Occipital lobe (tissue), 2 donors: ENCODE measurements around the gene CDH8. TPM values are rescaled to one million over a fixed set of nuclear protein-coding genes. Genes with fewer than 3 reads are reported as not detected.
"Not testable (repeated sequence)": the region's sequence is repeated elsewhere in the genome, so short reads cannot be mapped to it uniquely, and the experiment has no call there.

ENCODE experiments used
- DNase-seq: peaks from one replicate; lab custom pipeline; 2025; lab: John Stamatoyannopoulos, UW
- total RNA-seq: library from RNA; depleted of rRNA; stranded (reverse); fragments of >200 nt; gene quantifications from one replicate; pipeline ENCODE4 v1.2.3, GENCODE V29; 2014

CDH8 gene
- total RNA-seq, 1 donor from 2014 or later, result 53.7 TPM

DNA sequence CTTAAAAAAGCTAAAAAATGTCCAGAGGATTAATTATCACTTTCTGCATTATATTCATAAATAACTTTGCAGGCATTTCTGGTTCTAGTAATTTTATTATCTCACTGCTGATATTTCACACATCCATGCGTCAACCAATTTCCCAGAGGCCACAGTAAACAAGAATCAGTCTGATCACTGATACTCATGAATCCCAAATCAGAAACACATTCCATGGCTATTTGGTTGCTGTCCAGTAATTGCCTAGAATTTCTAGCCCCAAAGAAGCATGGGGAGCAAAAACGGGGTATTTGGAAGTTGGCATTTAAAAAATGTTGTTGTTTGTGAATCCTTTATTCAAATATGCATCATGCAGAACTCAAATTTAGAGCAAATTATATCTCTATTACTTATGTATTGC is 244.8 kb downstream of the CDH8 start:
- no peak for DNase-seq

DNA sequence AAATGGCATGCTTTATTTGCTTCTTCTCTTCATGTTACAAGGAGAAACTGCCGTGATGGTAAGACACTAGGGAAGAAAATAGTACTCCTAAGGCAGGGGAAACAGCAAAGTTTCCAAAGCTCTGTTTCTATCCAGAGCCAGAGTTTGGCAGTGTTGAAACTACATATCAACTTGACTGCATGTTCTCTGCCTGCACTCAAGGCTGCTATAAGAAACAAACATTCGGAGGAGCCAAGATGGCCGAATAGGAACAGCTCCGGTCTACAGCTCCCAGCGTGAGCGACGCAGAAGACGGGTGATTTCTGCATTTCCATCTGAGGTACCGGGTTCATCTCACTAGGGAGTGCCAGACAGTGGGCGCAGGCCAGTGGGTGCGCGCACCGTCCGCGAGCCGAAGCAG is 254.4 kb downstream of the CDH8 start:
- not testable (repeated sequence) for DNase-seq

DNA sequence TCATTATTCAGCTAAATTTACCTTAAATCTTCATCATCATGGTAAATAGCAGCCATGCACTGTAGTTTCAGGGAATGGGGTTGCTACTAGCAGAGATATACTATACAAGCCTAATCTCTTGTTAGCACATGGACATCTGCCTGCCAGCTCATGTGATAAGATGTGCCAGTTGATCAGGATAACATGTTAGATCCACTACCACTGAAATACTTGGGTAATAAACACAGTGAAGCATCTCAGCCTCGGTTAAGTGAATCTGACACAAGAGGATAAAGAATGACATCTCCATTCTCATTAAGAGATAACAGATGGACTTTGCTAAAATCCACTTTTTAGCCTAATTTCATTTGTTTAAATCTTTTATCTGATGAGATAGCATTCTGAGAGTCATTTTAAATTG is 256.1 kb downstream of the CDH8 start:
- no peak for DNase-seq

DNA sequence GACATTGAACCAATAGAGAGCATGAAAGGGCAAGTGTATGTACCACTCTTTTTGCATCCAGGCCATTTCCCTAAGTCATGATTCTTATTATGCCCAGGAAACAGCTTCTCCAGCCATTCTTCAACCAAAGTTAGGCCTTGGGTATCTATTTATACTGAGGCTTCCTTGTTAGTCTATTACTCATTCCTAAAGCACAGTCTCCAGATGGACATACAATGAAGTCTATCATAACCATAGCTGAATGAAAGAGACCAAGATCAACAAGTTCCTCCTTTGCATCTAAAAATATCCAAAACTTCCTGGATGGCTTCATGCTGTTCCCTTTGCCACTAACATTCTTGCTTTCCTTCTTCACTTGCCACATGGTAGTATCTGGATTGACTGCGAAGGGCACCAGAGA is 265.9 kb downstream of the CDH8 start:
- DNase-seq, result no peak

DNA sequence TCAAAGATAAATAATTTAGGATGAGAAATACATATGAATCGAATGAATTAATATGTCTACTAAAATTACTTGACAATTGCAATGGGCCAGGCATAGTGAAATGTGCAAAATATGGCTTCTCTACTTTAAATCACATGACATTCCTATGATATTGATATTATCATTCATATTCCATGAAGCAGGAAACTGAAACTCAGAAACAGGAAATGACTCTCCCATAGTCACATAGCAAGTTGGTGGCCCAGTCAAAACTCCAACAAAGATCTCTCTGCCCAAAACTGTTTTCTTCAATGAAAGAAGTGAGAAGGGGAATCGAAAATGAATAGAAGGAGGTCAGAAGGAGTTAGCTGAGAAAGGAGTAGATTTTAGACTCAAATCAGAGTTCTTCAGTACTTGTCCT is 272.2 kb downstream of the CDH8 start:
- DNase-seq, result no peak

DNA sequence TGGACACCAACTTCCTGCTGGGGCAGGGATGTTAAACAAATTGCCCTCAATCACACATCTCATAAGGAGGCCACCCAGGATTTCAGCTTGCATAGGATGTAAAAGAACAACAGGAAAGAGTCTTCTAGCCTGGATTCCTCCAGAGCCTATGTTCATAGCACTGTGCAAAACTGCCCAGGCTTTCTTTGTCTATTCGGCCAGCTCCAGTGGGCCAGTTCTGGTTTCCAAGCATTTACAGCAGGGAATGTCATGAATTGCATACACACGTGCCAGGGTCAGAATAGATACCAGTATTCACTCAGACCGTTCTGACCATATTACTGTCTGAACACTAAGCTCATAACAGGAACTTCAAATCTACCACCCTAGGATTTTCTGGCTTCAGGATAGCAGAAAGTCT is 273.2 kb downstream of the CDH8 start:
- DNase-seq, result no peak

DNA sequence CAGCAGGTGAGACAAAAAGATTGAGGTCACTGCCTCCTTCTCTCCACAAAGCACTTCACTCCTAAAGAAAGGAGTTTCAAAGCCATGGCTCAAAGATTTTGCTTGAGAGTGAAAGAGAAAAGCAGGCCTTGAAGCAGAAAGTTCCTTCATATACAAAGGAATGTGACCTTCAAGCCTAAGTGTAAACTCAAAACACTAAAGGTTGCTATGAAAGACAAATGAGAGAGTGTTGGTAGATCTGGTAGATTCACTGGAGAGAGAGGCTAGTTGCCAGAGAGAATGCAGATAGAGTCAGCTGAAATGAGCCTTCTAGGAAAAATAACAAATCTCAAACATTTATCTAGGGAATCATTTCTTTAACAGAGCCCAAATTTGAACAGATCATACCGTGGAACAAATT is 305.2 kb downstream of the CDH8 start:
- no peak for DNase-seq

DNA sequence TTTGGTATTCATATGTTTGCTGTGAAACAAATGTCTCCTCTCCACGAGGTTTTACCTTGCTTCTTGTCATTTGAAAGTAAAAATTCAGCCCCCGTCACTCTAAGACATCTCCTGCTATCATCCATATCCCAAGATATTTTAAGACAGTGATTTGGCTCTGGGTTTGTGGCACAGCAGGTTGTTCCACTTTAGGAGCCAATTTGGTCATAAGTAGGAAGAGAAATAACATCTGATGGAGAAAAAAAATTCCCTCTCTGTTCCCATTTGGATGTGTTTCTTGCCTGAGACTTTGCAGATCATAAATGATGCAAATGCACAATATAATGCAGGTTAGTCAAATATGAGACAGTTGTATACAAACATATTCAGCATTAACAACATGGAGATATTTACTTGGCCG is 309.5 kb downstream of the CDH8 start:
- no peak for DNase-seq

DNA sequence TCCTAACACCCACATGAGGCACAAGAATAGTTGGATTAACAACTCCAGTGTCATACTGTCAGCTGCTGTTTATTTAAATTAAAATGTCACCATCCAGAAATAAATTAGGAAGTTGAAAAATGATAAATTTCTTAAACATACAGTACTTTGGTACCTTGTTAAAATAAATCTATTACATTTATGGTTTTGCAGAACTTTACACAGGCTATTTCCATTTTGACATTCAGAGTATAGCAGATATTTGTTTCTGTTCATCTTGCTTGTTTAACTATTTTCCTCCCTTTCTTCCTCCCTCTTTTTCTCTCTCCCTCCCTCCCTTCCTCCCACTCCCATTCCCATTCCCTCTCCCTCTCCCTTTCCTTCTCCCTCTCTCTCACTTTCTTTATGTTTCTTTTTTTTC is 310.1 kb downstream of the CDH8 start:
- DNase-seq, result no peak

DNA sequence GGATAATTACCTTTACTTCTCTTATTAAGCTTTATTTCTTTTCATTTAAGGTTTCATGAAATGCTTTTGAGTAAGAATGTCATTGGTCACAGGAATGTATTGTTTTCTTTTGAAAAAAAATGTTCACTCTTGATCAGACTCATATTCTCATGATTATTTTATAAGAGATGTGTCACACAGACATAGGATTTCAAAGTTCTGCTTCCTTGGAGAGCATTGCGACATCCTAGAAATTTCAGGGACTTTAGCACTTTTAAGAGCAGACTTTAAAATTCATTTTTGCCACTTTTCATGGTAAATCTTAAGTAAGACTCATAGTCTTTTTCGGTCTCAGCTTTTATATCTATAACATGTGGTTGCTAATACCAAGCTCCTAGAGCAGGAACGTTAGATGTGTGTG is 314.7 kb downstream of the CDH8 start:
- DNase-seq, result no peak

DNA sequence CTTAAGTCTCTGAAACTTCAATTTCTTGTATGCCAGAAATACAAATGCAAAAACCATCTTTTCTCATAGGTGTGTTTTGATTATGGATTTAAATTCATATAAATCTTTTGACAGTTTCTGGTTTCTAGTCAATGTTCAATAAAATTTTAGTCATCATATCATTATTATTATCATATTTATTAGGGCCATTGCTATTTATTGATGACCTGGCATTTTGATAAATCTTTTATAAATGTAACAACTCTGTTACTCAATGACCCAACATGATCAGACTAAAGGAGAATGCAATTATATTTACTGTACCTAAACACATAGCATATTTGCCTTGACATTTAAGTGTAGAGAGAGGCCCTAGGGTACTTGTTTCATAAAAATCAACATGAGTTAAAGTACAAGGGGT is 320.8 kb downstream of the CDH8 start:
- no peak for DNase-seq

DNA sequence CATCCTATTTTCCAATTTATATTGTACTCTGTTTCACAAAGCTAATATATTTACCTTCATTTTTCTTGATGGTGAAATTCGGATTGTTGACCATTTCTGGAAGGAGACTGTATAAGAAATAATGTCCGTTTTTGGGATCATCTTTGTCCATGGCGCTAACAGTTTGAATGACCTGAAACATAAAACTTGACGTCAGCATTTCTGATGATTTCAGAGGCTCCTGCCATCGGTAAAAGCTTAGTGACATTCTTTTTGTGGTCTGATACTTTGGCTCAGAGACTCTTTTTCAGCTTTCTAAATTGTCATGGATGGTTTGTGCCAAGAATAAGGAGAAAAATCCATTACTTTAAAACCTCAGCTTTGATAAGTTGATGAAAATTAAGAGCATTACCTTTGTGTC is 322.5 kb downstream of the CDH8 start:
- no peak for DNase-seq

DNA sequence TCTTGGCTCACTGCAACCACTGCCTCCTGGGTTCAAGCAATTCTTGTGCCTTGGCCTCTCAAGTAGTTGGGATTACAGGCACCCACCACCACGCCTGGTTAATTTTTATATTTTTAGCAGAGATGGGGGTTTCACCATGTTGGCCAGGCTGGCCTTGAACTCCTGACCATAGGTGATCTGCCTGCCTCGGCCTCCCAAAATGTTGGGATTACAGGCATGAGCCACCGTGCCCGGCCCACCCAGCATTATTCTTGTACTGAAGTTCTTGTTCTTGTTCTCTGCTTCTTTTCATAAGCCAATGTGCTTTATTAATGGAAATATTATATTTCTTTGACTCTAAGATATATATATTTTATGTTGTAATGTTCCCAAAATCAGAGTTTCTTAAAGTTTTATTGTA is 336.6 kb downstream of the CDH8 start:
- not testable (repeated sequence) for DNase-seq

DNA sequence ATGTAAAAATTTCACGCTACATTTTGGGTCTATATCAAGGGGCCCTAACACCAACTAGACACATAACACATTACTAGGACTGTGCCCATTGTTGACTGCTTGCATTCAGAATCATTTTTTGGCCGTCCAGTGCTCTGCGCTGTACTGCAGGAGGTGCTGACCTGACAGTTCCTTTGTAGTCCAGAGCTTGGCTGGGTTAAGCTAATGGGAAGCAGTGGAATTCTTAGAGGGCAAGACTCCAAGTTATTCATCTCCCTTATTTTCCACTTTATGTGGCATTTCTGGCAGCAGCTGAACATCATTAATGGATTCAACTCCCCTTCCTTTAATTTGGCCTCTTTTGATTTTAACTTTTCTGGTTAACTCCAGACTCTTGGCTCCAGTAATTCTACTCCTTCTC is 351.7 kb downstream of the CDH8 start:
- DNase-seq, result no peak

DNA sequence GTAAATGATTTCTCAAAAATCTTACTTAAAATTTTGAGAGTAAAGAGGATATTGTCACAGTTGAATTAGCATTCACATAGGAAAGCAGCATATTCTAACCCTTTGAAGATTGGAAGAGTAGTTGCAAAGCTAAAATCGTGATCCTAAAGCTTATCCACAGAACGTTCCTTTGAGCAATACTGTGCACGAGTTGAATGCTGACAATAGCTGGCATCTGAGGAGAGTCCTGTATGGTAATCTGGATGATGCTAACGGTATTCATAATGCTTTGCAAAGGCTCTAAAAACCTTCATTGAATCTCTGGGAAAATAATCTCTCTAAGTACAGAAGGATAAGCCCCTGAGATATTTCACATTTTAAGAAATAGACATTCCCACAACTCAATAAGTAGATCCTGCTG is 354.6 kb downstream of the CDH8 start:
- DNase-seq, result no peak

DNA sequence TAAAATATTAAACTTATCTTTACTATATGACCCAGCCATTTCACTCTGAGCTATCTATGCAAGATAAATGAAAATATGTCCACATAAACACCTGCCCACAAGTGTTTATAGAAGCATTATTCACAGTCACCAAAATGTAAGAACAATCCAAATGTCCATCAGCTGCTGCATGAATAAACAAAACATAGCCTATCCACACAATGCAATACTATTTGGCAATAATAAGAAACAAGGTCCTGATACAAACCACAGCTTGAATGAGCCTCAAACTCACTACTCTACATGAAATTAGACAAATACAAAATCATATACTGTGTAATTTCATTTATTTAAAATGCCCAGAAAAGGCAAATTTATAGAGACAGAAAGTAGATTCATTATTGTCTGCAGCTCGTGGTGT is 355.1 kb downstream of the CDH8 start:
- DNase-seq, result no peak

DNA sequence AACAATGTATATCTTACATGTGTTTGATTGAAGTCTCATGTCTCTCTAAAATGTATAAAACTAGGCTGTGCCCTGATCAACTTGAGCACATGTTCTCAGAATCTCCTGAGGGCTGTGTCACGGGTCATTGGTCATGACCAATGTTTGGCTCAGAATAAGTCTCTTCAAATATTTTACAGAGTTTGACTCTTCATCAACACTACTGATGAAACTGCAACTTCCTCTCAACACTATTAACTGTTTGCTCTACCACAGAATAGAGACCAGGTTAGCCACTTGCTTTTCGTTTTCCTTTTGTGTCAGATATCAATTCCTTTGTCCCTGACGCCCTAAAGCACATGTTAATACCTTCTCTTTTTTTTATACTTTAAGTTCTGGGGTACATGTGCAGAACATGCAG is 358.1 kb downstream of the CDH8 start:
- no peak for DNase-seq

DNA sequence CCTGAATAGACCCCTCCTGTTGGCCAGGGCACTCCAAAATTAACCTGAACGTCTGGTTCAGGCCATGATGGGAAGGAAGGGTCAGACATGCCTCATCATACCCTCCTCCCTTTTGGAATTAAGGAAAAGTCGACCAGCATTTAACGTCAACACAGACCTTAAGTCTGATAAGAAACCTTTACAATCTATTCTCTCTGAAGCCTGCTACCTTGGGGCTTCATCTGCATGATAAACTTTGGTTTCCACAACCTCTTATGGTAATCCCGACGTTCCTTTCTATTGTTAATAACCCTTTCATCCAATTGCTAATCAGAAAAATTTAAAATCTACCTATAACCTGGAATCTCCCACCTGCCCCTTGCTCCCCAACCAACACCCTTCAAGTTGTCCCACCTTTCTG is 358.5 kb downstream of the CDH8 start:
- no peak for DNase-seq

DNA sequence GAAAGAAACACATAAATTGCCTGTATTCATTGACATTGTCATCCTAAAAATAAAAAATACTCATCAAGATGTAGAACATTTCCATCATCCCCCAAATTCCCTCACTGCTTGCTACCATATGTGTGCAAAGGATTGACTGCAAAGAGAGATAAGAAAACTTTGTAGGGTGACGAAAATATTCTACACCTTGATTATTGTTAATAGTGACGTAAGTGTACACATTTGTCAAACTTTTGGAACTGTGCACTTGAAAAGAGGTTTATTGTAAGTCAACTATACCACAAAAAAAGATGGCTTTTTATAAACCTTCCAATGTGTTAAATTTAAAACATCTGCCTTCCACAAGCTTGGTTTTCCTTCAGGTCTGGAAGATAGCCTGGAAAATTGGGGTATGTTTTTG is 359.5 kb downstream of the CDH8 start:
- DNase-seq, result no peak

DNA sequence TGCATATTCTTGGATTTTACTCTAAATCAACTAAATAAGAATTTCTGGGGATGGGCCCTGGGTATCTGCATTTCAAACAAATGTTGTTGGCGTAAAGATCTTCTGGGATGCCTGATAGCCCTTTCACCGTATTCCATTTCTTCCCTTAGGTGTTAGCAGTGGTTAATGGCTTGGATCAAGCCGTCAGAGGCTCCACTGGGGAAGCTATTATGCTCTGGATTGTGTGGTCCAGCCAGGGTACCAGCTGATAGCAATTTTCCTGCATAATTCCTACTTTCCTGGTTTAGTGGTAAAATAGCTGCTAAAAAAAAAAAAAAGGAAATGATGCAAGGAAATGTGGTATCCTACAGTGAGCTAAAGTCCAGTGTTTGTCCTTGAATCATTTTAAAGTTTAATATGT is 365.1 kb downstream of the CDH8 start:
- no peak for DNase-seq

DNA sequence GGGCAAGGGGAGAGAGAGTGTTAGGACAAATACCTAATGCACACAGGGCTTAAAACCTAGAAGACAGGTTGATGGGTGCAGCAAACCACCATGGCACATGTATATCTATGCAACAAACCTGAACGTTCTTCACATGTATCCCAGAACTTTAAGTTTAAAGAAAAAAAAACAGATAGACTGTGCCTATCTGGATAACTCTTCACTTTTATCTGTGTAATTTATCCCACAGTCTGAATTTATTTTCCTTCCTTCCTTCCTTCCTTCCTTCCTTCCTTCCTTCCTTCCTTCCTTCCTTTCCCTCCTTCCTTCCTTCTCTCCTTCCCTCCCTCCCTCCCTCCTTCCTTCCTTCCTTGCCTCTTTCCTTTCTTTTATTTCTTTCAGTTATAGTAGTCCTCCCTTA is 370.7 kb downstream of the CDH8 start:
- no peak for DNase-seq

DNA sequence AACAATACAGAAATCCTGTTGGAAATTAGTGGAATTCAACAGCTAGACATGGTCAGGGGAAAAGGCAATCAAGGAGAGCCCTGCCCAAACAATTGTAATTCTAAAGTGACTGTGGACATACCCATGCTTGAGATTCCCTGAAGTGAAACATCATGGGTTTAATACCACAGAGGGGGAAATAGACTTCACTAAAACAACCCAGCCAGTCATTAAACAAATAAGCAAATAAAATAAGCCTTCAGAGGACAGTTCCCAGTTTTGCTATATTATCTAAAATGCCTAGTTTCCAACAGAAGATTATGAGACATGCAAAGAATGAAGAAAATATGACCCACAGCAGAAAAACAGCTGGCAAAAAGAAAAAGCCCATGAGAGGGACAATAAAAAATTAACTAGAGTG is 376.3 kb downstream of the CDH8 start:
- DNase-seq, result no peak

DNA sequence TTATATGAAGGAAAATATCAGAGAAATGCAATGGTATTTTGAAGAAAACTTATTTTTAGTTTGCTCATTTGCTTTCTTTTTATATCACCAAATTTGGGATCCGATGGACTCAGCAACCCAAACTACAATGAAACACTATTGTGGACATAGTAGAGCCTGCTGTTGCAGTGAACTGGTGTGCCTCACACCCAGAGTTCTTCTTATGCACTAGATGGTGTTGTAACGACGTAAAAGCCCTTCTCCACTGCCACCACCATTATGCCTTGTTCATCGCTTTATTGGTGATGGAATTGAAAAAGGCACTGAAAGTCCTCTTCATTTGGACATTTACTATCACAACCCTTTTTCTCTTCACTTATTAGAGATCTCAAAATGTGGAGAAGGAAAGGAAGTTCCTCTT is 381.3 kb downstream of the CDH8 start:
- no peak for DNase-seq

DNA sequence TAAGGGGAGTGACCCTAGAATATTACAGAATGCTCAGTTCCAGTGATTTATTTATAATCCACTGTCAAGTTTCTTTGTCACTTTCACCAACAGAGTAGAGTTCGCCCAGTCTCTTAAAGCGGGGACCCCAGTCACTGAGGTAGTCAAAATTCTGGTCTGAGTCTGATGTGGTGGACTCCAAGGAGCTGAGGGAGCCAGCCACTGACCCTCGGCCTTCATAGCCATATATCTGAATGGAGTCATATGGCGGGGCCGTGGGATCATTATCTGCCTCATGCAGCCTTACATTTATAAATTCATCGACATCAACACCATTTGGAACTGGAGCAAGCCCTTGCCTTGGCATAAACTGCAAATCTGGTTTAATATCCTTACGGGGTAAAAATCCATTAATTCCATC is 382.7 kb downstream of the CDH8 start:
- DNase-seq, result no peak

DNA sequence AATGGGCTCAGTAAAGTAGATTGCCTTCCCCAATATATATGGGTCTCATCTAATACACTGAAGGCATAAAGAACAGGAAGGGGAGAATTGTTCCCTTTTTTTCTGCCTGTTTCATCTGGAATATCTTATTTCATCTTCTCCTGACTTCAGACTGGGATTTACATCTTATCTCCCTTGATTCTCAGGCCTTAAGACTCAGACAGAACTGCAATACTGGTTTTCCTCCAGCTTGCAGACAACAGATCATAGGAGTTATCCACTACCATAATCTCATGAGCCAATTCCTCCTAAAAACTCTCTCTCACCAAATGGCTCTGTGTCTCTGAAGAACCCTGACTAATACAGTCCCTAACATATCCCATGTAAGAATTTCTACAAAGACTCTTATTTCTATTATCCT is 390.7 kb downstream of the CDH8 start:
- no peak for DNase-seq
